Fibroblast of lung (primary cell): ENCODE measurements around the gene FRMD4A. TPM values are rescaled to one million over a fixed set of nuclear protein-coding genes. Genes with fewer than 3 reads are reported as not detected.
A peak's percentile ranks its signal among the peaks of the same experiment; 100 is the strongest.

Source experiments
- DNase-seq, 2 donors: peaks; one replicate each; pipeline versions ENCODE4 v3.0.0 to v3.0.0-alpha.2; 2010; ENCODE audit warnings: low read depth in 2 of 2
- H2AFZ ChIP-seq: 2 replicates; pipeline ENCODE4 v1.5.1; 2012; ENCODE audit warnings: low read length, control low read depth, inconsistent platforms
- H3K27ac ChIP-seq: 2 replicates; pipeline ENCODE4 v1.5.1; 2011; ENCODE audit warnings: low read length, control low read depth; ENCODE audit not compliant: insufficient read depth
- H3K27me3 ChIP-seq: 2 replicates; pipeline ENCODE4 v1.5.1; 2011; ENCODE audit warnings: mild to moderate bottlenecking, low read length; ENCODE audit not compliant: control insufficient read depth, insufficient read depth
- H3K36me3 ChIP-seq: 2 replicates; pipeline ENCODE4 v1.5.1; 2011; ENCODE audit warnings: low read length; ENCODE audit not compliant: control insufficient read depth, insufficient read depth
- H3K4me1 ChIP-seq: 2 replicates; pipeline ENCODE4 v1.5.1; 2011; ENCODE audit warnings: low read length; ENCODE audit not compliant: control insufficient read depth, insufficient read depth; ENCODE audit errors: extremely low read depth
- H3K4me2 ChIP-seq: 2 replicates; pipeline ENCODE4 v1.5.1; 2011; ENCODE audit warnings: low read length, control low read depth; ENCODE audit not compliant: insufficient read depth; ENCODE audit errors: extremely low read depth
- H3K4me3 ChIP-seq, 4 experiments: fragments of 200-600 bp in 1 of 4; sonication (generic) in 1 of 4; replicated peaks in 1 of 4; 2 replicates each; pipeline ENCODE4 v1.5.1; 2011 to 2016; ENCODE audit warnings: low read length in 4 of 4, low read depth in 3 of 4, mild to moderate bottlenecking in 3 of 4, control low read depth in 2 of 4, inconsistent platforms in 1 of 4, mixed read lengths in 1 of 4; ENCODE audit not compliant: insufficient read depth in 1 of 4; ENCODE audit errors: control extremely low read depth in 1 of 4
- H3K79me2 ChIP-seq: 2 replicates; pipeline ENCODE4 v1.5.1; 2012; ENCODE audit warnings: mild to moderate bottlenecking, low read length, inconsistent platforms; ENCODE audit not compliant: control insufficient read depth, insufficient read depth
- H3K9ac ChIP-seq: 2 replicates; pipeline ENCODE4 v1.5.1; 2011; ENCODE audit warnings: mild to moderate bottlenecking, low read length, control low read depth; ENCODE audit not compliant: insufficient read depth
- H3K9me3 ChIP-seq: 2 replicates; pipeline ENCODE4 v1.5.1; 2012; ENCODE audit warnings: low read depth, low read length; ENCODE audit not compliant: control insufficient read depth, insufficient read depth
- H4K20me1 ChIP-seq: 2 replicates; pipeline ENCODE4 v1.5.1; 2011; ENCODE audit warnings: low read length; ENCODE audit not compliant: control insufficient read depth, insufficient read depth; ENCODE audit errors: extremely low read depth
- CTCF ChIP-seq, 2 donors: IDR thresholded peaks in 1 of 2; conservative IDR thresholded peaks in 1 of 2; 1 replicate in 1 of 2; 2 replicates in 1 of 2; pipeline ENCODE4 v1.5.1; 2011 to 2012; ENCODE audit warnings: low read length in 2 of 2, control low read depth in 1 of 2, inconsistent platforms in 1 of 2, low read depth in 1 of 2, mild to moderate bottlenecking in 1 of 2
- EZH2 ChIP-seq: IDR thresholded peaks from 2 replicates; pipeline ENCODE4 v1.5.1; 2012; ENCODE audit warnings: low read length, control low read depth, mild to moderate bottlenecking; ENCODE audit errors: missing control alignments
- polyA plus RNA-seq, 2 donors: library from polyadenylated mRNA; depleted of rRNA in 1 of 2; stranded (reverse) in 1 of 2; unstranded in 1 of 2; fragments of >200 nt; gene quantifications; 2 replicates each; pipeline ENCODE4 v1.2.1, GENCODE V29; 2011 to 2012; ENCODE audit warnings: missing spikeins in 1 of 2
- total RNA-seq: library from RNA; depleted of rRNA; stranded (reverse); fragments of >200 nt; gene quantifications from 2 replicates; pipeline ENCODE4 v1.2.1, GENCODE V29; 2014

FRMD4A gene
- total and polyA plus RNA-seq, 2 donors (not counting 1 experiment from before 2014, with no cell fraction given): 26.9 to 63.6 TPM

- TF ChIP-seq EZH2 (no peak), CTCF (conservative IDR thresholded peaks at IDR 0.05 in 1 of 2, IDR thresholded peaks at IDR 0.05 in 1 of 2; ENCODE audit: low read depth in 1 of 2, low read length in 2 of 2) (no peak)
- Histone ChIP-seq H2AFZ (no peak overlapping the region), H3K36me3 (no peaks in the 10 kb centered on the region), H4K20me1 (no peaks in the 10 kb centered on the region), H3K9ac (no peak overlapping the region), H3K79me2 (no peaks in the 10 kb centered on the region), H3K4me3 (no peak overlapping the region), H3K27me3 (no peaks in the 10 kb centered on the region), H3K9me3 (no peaks in the 10 kb centered on the region), H3K27ac (no peak overlapping the region), H3K4me1 (peaks cover 25% of the 10 kb centered on the region), H3K4me2 (no peak overlapping the region)
- peak; percentile 52 to 85 for DNase-seq
These were observed 357.0 kb downstream of the FRMD4A start for GRCh38 chr10:13973742-13974141.

- DNase-seq: peak in 1 of 2 donors; percentile 39
- Histone ChIP-seq H3K9ac (no peak overlapping the region), H3K36me3 (no peaks in the 10 kb centered on the region), H3K27me3 (no peaks in the 10 kb centered on the region), H3K79me2 (no peaks in the 10 kb centered on the region), H3K9me3 (no peaks in the 10 kb centered on the region), H3K27ac (no peak overlapping the region), H3K4me3 (no peak overlapping the region), H4K20me1 (no peaks in the 10 kb centered on the region), H3K4me1 (peaks cover 19% of the 10 kb centered on the region), H2AFZ (no peak overlapping the region), H3K4me2 (peak overlapping the region; percentile 47)
- TF ChIP-seq CTCF (conservative IDR thresholded peaks at IDR 0.05 in 1 of 2, IDR thresholded peaks at IDR 0.05 in 1 of 2; ENCODE audit: low read depth in 1 of 2, low read length in 2 of 2): no peak
- no peak for TF ChIP-seq EZH2
These were observed 358.1 kb downstream of the FRMD4A start for GRCh38 chr10:13972609-13973008.

GRCh38 chr10:13971601-13972475, 358.9 kb downstream of the FRMD4A start:
- peak; percentile 77 to 95 for DNase-seq
- Histone ChIP-seq H4K20me1 (no peaks in the 10 kb centered on the region), H3K27ac (peak overlapping the region; percentile 49), H3K79me2 (no peaks in the 10 kb centered on the region), H3K4me1 (peaks cover 19% of the 10 kb centered on the region), H3K27me3 (no peaks in the 10 kb centered on the region), H2AFZ (peak overlapping the region; percentile 12), H3K9me3 (no peaks in the 10 kb centered on the region), H3K36me3 (no peaks in the 10 kb centered on the region), H3K9ac (peak overlapping the region; percentile 11), H3K4me2 (peak overlapping the region; percentile 62), H3K4me3 (no peak overlapping the region)
- TF ChIP-seq EZH2: no peak
- TF ChIP-seq CTCF (conservative IDR thresholded peaks at IDR 0.05 in 1 of 2, IDR thresholded peaks at IDR 0.05 in 1 of 2; ENCODE audit: low read depth in 1 of 2, low read length in 2 of 2): no peak
